HG03103 (cell line): ENCODE results near the gene UBE2Q2.

Source experiments
- ATAC-seq: cut with Tn5 transposase; IDR thresholded peaks from one replicate; pipeline ENCODE4 v1.9.1; 2021; ENCODE audit warnings: low read depth; ENCODE audit not compliant: unreplicated experiment

The UBE2Q2 gene

DNA sequence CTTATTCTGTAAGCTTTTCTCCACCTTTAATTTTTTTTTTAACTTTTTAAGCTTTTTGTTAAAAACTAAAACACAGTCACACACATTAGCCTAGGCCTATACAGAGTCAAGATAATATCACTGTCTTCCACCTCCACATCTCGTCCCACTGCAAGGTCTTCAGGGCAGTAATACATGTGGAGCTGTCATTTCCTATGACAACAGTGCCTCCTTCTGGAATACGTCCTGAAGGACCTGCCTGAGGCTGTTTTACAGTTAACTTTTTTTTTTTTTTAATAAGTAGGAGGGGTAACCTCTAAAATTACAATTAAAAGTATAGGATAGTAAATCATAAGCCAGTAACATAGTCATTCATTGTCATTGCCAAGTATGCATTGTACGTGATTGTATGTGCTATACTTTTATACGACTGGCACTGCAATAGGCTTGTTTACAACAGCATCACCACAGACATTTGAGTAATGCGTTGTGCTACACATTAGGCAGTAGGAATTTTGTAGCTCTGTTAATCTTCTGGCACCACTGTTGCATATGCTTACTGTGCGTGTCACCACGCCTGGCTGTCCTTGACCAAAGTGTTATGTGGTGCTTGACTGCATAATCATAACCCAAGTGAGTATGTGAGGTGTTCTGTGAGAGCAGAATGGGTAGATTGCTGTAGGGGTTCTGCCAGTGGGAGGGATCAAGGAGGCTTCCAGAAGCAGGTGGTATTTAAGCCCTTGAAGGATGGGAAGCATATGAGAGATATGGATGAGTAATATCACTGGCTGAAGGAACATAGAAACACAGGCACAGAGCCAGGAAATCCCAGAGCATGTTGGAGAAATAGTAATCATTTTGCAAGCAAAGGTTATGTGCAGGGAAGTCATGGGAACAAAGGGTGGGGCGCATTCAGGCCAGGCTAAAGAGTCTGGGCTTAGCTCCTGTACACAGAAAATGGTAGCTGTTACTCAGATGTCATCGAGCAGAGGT, 78.8 kb downstream of the UBE2Q2 start:
- ATAC-seq: no peak

DNA sequence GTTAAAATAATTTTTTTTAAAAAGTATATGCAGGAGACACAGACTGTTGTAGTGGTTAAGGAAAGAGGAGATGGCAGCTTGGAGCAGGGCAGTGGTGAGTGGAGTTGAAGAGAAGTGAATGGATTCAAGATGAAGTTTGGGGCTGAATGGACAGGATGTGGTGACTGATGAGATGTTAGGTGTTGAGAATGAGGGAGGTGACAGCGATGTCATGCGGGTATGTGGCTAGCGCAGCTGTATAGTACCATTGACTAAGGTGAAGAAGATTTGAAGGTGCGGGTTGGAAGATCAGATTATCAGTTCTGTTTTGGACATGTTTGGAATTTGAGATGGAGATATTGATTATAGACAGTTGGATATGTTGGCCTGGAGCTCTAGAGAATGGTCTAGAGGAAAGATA, 80.5 kb downstream of the UBE2Q2 start:
- ATAC-seq: no peak

DNA sequence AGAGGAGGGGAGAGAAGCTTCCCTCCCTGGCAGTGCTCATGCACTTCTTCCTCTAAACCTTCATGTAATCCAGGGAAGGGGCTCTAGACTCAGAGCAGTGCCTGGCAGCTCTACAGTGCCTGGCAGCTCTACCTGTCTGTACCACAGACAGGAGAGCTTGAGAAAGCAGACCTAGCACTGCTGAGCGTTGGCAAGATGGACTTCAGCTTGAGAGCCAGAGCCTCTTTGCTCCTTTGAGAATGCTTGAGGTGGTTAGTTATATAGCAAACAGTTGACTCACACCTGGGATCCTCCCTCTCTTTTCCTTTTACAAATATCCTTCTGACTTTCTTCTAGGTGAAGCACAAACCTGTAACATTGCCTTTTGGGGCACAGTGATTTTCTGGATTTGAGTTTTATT, 81.3 kb downstream of the UBE2Q2 start:
- ATAC-seq: no peak

DNA sequence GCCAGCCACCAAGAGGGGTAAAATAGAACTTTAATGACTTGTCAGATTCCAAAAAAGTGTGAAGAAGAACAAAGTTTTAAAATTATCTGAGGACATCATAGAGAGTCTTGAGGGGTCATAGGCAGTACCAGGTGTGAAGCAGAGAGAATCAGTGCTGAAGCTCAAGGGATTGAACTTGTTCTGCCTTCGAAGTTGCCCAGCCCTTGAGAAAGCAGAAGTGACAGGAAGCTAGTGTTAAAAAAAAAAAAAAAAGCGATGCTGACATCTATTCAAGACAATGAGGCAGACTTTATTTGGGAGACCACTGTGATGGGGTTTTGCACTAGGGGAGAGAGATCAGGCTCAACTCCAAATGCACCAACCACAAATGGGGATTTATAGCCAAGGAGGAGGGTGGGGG, 82.2 kb downstream of the UBE2Q2 start:
- no peak for ATAC-seq

DNA sequence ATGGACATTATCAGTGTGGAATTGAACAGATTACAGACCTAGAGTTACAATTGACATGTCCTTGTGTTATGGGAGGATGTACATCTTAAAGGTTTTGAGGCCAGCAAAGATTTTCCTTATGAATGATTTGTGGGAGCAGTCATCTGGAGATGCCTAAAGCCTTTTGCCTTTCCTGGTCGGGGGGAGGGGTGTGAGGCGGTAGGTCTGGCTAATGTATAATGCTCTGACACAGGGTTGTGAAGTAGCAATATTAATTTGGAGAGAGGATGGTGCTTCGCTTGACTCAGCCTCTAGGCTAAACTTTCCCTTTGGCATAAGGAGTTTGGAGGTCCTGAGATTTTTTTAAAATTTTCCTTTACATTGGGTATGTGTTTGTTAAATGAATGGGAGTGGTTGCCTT, 83.7 kb downstream of the UBE2Q2 start:
- no peak for ATAC-seq

DNA sequence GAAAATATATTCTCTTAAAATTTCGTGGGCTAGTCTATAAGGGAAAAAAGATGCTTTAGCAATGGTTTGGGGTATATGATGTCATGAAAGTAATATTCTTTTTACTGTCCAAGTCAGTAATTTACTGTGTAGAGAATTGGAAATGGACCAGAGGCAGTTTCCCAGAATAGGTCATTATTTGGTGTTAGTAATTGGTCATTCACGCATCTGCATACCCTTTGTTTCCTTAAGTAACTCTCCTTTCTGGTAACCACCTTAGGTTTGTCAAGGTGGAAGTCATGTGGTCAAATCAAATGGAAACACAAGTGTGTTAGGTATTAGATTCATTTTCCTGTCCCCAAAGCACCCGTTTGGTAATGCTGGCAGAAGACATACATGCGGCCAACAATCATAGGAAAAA, 84.4 kb downstream of the UBE2Q2 start:
- no peak for ATAC-seq

DNA sequence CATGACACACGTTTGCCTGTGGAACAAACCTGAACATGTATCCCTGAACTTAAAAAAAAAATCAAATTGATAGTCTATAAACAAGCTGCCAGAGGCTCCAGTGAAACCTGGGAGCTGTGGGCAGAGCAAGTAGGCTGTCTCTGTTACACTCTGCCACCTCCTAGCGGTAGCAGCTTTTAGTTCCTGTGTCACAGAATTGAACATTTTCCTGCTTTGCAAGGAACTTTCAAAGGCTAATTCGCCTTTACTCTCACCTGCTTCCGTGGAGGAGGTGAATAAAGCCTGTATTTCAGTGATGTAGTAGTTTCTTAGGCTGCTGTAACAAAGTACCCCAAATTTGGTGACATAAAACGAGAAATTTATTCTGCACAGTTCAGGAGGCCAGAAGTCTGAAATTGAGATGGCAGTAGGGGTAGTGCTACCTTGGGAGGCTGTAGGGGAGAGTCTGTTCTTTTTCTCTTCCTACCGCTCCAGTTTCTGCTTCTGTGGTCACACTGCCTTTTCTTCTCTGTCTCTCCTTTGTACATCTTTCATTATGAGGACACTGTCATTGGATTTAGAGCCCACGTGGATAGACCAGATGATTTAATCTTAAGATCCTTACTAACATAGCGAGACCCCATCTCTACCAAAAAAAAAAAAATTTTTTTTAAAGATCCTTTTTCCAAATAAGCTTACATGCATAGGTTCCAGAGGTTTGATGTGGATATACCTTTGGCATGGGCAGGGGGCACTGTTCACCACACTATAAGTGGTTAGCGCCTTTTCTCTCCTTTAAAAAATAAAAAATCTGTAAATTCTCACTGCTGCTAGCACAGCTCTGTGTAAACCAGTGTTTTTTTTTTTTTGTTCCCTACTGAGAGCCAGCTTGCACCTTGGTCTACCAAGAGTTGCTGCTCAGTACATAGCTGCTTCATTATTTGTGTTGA, 85.7 kb downstream of the UBE2Q2 start:
- ATAC-seq: no peak

DNA sequence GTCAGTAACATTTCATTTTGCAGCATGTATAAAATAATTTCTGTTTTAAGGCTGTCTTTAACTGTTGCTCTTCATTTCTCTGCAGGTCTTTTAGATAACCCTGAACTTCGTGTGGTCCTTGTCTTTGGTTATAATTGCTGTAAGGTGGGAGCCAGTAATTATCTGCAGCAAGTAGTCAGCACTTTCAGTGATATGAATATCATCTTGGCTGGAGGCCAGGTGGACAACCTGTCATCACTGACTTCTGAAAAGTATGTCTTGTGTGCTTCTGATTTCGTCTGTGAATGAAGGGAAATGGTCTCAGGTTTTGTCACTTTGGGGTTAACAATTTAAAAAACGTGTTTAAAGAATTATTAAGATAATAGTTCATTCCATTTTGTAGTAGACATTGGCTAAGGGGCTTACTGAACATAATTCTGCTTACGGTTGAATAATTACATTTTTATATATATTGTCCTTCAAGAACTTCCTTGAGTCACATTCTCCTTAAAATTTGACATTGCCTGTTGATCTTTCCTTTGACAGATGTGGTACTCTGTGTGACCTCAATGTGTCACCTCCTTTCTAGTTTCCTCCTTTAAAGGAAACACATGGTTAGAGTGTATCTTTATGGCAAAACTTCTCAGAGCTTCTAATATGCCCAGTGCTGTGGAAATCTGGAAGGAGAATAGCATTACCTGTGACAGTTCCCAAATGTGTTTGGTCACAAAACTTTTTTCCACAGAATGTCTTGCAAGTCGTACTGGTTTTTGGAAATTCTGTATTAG, 86.7 kb downstream of the UBE2Q2 start:
- no peak for ATAC-seq

DNA sequence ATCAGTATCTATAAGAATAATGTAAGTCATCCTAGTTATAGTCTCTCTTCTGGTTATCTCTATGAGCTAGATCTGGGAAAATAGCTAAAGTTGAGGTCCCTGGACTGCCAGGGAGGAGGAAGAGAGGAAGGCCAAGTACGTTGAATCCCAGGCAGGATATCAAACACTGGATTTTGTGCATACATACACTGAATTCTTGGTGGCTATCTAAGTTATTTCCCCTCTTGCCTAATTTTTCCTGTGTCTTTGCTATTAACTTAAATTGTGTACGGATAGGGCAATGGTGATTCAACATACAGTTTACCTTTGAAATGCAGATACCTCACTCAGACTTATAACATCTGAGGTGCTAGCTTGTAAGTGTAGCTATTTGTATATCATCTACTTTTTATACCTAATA, 87.6 kb downstream of the UBE2Q2 start:
- ATAC-seq: no peak

DNA sequence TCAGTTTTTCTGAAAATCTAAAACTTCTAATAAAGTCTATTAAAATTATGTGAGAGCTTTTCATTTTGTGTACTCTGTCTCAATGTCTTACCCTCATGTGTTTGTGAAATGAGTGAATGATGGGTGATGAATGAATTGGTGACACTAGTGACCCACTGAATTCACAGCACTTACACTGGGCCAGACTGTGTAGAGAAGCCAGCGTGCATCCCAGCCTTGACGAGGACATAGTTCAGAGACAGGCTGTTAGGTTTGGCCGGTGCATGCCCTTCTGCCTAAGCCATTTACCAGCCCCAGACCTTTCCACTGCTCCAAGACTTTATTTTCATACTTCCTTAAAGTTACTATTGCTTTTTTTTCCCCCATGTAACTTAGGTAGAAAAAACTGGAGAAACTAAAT, 99.2 kb downstream of the UBE2Q2 start:
- no peak for ATAC-seq

DNA sequence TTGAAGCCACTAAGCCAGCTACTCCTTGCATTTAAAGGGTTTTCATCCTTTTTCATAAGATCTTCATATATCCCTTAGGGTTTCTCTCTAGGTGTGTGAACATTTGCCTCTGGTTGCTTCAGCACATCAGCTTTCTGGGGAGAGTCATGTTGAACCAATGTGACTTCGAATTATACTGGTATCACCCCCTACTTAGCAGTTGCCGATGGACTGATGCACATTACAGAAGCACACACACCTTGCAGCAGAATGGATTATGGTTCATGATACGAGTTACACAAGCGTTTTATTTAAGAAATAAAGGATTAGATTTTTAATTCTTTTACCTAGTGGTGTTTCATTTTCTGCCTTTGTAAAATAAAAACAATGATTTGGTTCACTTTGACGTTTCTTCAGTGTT, 100.0 kb downstream of the UBE2Q2 start:
- ATAC-seq: no peak

DNA sequence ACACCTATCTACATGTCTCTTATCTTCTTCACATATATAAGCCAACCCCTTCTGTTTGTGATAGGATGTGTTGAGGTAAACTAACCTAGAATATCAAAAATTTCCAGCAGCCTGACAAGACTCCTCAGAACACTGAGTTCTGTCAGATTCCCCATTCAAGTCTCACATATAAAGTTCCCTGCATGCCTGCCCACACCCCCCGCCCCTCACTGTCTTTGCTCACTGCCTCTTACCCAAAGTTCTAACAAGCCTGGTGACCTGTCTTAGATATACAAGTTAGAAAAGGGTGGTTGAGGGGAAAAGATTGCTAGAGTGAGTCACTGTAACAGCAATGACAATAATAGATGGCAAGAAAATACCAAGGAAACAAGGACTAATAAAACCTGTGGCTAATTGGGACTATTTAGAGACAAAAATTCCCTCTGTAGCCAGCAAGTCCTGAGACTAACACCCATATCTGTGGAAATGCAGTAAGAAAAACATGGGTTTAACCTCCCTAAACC, 100.5 kb downstream of the UBE2Q2 start:
- no peak for ATAC-seq

DNA sequence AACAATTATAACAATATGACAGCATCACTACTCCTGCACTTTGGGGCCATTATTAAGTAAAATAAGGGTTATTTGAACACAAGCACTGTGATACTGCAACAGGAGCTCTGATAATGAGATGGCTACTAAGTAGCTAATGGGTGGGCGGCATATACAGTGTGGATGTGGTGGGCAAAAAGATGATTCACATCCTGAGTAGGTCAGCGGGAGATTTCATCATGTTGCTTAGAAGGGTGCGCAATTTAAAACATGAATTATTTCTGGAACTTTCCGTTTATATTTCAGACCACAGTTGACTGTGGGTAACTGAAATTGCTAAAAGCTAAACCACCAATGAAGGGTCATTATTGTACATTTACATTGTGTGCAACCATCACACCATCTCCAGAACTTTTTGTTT, 102.7 kb downstream of the UBE2Q2 start:
- no peak for ATAC-seq

DNA sequence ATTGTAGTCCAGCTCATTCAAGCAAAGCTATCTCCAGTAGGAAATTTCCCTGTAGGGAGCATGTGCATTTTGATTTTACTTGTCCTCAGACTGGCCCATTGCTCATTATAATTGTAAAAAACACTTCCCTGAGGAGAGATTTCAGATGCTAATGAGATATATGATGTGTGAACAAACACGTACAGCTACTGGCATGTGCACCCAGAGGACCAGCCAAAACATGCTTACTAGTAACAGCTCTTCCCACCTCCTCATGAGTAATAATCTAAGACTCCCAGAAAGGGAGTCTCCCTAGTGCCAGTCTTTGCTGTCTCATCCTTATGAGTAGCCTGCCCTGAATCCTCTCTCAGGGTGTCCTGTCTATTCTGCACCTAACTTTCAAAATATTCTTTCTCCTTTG, 103.8 kb downstream of the UBE2Q2 start:
- ATAC-seq: no peak

DNA sequence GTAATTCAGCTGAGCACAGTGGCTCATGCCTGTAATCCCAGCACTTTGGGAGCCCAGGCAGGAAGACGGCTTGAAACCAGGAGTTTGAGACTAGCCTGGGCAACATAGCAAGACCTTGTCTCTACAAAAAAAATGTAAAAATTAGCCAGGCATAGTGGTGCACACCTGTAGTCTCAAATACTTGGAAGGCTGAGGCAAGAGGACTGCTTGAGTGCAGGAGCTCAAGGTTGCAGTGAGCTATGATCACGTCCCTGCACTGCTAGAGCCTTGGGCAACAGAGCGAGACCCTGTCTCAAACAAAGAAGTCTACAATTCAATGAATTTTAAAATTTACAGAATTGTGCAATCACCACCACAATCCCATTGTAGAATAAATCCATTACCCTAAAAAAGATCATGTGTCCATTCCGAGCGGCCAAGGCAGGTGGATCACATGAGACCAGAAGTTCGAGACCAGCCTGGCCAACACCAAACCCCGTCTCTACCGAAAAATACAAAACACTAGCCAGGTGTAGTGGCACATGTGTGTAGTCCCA, 105.6 kb downstream of the UBE2Q2 start:
- no peak for ATAC-seq
